T-helper 1 cell treated with Interleukin-12 subunit alpha and Interleukin-12 subunit beta and Interleukin-4 antibody, amounts not matched to agents 30 ng/mL and 1 ng/mL, for 36 hours (primary cell): ENCODE data around the gene CFI. TPM values are rescaled to one million over a fixed set of nuclear protein-coding genes. Genes with fewer than 3 reads are reported as not detected.
"Not testable (repeated sequence)": the region's sequence is repeated elsewhere in the genome, so short reads cannot be mapped to it uniquely, and the experiment has no call there.

Experiments
- intact Hi-C: fragments of 100-400 bp; cut with micrococcal nuclease; formaldehyde crosslinking; loops from one replicate; pipeline ENCODE4 v1.15.1; 2024
- total RNA-seq: library from RNA; stranded (reverse); gene quantifications from 2 replicates; pipeline ENCODE4 v1.2.3, GENCODE V29; 2022

CFI gene
- total RNA-seq, 1 donor from 2014 or later = not detected

DNA sequence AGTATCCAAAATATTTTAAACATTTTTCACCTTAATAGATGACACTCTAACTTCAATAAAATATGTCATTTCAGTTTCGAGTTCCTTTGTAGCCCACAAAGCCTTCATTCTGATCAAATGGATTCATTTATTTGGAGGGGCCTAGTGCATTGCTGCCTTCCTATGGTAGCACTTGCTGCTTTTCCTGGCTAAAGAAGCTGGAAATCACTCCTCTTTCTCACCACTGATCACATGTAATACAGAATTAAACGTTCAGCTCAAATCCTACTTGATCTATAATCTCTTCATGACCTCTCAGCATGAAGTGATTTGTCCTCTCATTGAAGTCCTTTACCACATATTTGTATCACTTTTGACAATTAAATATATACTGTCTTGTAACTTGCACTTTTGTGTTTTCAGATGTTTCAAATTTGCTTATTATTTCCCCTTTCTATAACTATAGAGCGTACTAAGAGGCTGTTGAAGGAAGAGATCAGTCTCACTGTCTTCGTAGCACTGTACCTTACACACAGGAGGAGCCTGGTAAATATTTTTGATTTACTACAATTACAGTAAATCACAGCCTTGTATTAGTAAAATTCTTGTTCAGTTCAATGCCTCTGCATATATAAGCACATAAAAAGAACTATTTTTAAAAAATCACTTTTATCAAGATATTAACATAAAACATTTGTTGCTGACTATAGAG, 555 bp downstream of the CFI start:
- intact Hi-C loops = no loop called here

DNA sequence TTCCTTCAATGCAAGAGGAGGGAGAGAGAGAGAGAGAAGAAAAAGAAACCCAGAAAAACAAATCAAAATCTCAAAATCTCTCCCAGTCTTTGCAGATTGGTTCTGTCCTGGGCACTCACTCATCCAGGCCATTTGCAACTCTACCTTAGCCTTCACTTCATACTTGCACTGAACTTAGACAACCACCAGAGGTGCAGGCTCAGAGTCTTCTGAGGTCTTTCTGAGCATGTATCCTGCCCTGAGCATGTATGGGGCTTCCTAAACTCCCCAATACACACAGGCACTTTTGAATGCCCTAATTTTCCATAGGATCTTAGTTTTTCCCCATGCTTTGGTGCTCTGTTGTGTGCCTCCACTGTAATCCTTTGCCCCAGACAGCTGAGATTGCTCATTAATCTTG, 2.9 kb downstream of the CFI start:
- intact Hi-C loops = no loop called here

DNA sequence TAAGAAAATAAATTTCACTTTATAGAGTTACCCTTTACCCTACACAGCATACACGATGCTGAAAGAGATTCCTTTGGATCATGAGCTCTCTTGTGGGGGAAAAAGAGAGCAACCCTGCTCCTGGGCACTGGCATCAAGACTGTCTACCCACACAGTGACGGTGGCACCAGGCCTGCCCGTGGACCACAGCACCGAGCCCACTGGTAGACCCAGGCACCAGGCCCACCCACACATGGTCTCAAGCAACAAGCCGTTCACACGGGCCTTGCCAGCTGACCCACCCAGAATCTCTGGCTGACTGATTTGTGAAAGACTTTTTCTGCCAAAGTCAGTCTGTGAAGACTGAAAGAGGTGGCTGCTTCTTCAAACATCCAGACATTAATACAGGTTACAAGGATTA, 6.7 kb downstream of the CFI start:
- intact Hi-C loops = no loop called here

- intact Hi-C loops = no loop called here
Observed at GRCh38 chr4:109787807-109788206, 14.0 kb downstream of the CFI start.

GRCh38 chr4:109786846-109787245, 15.0 kb downstream of the CFI start:
- intact Hi-C loops = no loop called here

- intact Hi-C loops = not testable (repeated sequence)
Observed at GRCh38 chr4:109782092-109782491, 19.7 kb downstream of the CFI start.

- intact Hi-C loops = no loop called here
Observed at GRCh38 chr4:109764789-109765402, 36.9 kb downstream of the CFI start.

DNA sequence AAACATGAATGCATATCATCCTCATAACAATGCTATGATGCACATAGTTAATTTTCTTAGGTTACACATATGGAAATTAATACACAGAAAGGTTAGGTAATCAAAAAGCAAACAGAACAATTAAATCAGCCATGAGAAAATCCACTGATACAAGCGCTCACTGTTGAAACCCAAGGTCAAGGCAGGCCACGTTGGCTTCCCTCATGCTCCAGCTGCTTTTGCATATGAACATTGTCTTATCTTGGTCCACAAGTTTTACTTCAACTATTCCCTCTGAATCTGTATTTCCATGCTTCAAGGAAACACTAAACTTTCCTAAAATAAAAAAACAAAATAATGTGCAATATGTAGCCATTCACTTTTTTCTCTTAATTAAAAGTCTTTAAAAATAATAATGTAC, 37.4 kb downstream of the CFI start:
- intact Hi-C loops = no loop called here

GRCh38 chr4:109760682-109761081, 41.1 kb downstream of the CFI start:
- intact Hi-C loops = no loop called here

DNA sequence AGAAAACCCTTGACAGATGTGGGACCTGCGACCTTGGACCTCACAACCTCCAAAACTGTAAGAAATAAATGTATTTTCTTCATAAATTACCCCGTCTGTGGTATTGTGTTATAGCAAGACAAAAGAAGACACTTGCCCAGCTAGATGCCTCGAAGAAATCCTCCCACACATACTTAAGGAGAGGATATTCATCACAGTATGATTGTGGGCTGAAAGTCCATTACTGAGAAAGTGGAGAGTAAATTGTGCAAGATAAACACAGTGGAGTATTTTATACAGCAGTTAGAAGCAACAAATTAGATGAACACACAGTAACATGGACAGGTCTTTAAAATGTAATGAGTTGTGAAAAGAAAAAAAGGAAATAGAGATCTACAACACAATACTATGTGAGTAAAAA, 46.1 kb downstream of the CFI start:
- intact Hi-C loops = loop anchor here (2.0 kb wide), 2 partner anchors 25 to 323 kb away; partner anchors contain the start of genes PLA2G12A and SEC24B

- intact Hi-C loops = loop anchor here (1.0 to 2.0 kb wide), 3 partner anchors 23 to 321 kb away; partner anchors contain the start of genes GAR1, PLA2G12A and SEC24B
Observed at GRCh38 chr4:109754093-109754857, 47.5 kb downstream of the CFI start.

GRCh38 chr4:109752525-109752924, 49.3 kb downstream of the CFI start:
- intact Hi-C loops = no loop called here

DNA sequence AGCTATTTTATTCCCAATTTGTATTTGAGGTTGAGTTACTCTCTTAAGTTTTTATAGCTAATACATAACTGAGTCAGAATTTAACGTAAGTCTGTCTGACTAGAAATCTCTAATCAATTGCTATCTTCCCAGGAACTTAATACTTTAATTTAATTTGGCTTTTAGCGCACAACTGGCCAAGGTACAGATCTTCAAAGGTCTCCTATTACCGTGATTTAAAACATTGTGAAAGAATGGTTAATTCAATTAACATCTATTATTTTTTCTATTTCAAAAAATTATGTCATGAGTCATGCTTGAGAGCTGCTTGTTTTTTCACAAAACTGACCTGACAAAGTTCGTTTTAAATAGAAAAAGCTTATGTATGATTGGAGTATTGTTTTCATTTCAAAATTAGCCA, 49.9 kb downstream of the CFI start:
- intact Hi-C loops = loop anchor here (1.0 kb wide), 1 partner anchor 49 kb away; the partner anchor contains the start of gene CASP6

- intact Hi-C loops = loop anchor here (1.0 kb wide), 1 partner anchor 47 kb away; the partner anchor contains the start of gene CASP6
Observed at GRCh38 chr4:109750652-109751244, 51.1 kb downstream of the CFI start.

DNA sequence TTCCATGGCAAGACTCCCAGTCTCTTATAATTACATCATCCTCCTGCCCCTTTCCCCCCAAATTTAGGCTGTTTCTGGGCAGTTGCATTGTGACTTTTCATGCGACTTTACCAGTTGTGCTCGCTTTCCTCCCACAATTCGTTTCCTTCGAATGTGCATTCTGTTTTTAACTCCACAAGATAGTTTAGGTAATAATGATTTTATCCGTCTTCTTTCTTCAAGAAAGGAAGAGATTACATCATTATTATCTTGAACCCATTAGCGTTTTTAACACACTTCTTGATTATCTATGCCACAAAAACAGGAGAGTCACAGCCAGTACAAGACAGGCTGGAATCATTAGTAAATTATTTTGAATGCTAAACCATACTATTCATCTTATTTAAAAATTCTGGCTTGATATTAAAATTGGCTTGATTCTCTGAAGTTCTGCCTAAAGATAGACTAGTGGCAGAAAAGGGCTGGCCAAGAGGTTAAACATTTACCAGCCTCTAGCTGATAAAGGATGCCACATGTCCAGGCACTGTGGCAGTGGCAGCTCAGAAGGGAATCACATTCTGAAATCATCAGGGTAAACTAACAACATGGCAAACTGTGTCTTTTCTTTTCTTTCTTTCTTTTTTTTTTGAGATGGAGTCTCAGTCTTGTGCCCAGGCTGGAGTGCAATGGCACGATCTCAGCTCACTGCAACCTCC, 52.3 kb downstream of the CFI start:
- intact Hi-C loops = no loop called here

DNA sequence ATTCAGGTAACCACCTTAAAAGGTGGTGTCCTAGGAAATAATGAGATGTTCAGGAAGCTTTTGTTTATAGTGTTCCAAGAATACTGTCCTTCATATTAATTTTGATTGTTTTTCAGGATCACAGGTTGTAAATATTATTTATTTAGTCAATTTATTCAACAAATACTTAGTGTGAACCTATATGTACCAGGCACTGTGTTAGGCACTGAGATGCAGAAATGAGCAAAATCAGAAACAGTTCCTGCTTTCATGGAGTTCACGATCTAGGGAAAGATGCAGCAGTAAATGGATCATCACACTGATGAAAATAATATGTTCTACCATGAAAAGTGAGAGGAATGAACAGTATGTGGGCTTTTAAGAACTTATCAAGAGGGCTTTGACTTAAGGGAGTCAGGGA, 53.7 kb downstream of the CFI start:
- intact Hi-C loops = no loop called here

DNA sequence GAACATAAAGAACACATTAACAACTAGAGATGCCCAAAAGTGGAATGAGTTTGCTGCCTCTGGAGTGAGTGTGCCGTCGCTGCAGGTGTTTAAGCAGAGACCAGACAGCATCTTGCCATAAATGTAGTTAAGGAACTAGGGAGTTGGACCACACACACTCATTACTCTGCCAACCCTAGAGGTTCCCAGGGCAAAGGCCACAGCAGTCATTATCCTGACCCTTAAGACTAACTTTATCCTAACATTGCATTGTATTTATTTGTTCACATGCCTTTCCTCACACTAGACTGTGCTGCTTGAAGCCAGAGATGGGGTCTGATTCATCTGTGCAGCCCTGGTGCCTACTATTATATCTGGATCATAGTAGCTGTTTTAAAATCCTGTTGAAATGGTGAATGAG, 55.1 kb downstream of the CFI start:
- intact Hi-C loops = no loop called here

DNA sequence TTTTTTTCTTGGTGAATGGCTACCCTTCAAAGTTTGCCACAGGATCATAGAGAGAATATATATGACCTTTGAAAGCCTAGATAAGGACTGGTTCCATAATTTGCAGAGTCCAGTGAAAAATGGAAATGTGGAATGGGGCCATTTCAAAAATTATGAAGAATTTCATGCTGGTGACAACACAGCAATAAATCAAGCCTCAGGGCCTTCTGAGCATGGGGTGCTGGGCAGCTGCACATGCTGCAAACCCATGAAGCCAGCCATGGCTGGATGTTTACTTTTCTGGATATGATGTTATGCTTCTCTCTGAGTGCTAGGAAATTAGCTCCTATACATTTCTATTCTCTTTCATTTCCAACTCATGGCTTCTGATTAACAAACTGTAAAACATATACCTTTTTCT, 56.0 kb downstream of the CFI start:
- intact Hi-C loops = no loop called here

- intact Hi-C loops = no loop called here
Observed at GRCh38 chr4:109739547-109739946, 62.3 kb downstream of the CFI start.

DNA sequence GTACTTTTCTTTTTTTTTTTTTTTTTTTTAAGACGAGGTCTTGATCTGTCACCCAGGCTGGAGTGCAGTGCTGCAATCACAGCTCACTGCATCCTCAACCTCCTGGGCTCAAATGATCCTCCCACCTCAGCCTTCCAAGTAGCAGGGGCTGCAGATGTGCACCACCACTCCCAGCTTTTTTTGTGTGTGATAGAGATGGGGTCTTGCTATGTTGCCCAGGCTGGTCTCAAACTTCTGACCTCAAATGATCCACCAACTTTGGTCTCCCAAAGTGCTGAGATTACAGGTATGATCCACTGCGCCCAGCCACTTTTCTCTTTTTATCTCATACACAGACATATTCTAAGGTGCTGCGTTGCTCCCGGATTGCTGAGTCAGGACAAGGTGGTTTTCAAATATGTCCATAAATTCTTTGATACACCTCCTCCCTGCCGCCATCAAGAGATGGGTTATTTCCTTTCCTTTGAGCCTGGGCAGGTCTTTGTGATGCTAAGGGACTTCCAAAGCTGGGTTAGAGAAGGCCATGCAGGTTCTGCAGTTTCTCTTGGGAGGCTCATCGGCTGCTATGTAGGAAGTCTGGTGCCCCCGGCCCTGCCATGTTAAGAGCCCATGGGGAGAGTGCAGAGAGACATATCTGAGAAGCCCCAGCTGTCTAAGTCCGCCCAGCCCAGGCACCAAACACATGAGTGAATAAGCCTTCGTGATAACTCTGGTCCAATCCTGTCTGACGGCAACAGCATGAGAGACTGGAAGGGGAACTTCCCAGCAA, 63.5 kb downstream of the CFI start:
- intact Hi-C loops = no loop called here
